ELR (cell line): ENCODE measurements around the gene IZUMO4.

ENCODE experiments used
- DNase-seq: peaks from one replicate; pipeline ENCODE4 v3.0.0-alpha.2; 2015; ENCODE audit warnings: low read depth

Gene IZUMO4

DNA sequence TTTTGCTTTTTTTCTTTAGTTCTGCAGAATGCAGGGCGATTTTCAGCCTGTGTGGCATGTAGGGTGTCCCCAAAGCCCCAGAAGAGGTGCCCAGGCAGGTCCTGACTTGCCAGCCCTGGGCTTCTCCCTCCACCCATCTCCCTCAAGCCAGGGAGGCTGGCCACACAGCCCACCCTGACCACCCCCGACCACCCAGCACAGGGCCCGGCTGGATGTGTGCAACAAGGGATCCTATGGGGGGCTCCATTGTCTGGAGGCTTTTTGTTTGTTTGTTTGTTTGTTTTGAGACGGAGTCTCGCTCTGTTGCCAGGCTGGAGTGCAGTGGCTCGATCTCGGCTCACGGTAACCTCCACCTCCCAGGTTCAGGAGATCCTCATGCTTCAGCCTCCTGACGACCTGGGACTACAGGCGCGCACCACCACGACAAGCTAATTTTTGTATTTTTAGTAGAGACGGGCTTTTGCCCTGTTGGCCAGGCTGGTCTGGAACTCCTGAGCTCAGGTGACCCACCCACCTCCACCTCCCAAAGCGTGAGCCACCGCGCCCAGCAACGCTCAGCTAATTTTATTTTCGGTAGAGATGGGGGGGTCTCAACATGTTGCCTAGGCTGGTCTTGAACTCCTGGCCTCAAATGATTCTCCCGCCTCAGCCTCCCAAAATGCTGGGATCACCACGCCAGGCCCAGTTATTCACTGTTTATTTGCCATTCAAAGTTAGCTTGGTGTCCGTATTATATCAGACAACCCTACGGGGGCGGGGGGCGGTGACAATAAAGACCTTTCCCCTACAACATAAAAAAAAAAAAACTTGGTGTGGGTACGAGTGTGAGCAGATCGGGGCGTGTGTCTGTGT, 37.9 kb upstream of the IZUMO4 start:
- no peak for DNase-seq

- DNase-seq = peak; percentile 72
Measured at GRCh38 chr19:2059422-2060201, 37.1 kb upstream of the IZUMO4 start.

DNA sequence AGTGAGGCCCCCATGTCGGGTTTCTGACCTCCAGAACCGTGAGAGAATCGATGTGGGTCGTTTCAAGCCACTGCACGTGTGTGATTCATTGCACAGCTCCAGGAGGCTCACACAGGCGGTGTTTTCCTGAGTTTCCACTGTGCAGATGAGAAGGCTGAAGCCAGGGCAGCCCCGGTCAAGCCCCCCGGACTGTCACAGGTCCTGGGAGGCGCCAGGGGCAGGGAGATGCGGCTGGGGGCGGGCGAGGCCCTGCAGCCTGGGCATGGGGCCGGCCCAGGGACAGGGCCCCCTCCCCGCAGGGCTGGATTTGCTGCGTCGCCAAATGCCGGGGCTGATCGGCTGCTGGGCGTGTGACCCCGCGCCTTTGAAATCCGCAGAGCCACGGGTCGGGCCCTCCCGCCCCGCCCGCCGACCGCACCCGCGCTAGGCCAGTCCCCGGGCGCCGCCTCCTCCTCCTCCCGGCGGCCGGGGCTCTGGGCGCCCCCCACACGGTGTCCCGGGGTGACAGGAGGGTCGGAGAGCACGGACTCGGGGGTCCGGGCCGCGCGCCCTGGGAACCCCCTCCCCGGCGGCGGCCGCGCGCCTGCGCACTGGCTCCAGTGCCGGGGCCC, 35.7 kb upstream of the IZUMO4 start:
- DNase-seq = peak; percentile 82

DNA sequence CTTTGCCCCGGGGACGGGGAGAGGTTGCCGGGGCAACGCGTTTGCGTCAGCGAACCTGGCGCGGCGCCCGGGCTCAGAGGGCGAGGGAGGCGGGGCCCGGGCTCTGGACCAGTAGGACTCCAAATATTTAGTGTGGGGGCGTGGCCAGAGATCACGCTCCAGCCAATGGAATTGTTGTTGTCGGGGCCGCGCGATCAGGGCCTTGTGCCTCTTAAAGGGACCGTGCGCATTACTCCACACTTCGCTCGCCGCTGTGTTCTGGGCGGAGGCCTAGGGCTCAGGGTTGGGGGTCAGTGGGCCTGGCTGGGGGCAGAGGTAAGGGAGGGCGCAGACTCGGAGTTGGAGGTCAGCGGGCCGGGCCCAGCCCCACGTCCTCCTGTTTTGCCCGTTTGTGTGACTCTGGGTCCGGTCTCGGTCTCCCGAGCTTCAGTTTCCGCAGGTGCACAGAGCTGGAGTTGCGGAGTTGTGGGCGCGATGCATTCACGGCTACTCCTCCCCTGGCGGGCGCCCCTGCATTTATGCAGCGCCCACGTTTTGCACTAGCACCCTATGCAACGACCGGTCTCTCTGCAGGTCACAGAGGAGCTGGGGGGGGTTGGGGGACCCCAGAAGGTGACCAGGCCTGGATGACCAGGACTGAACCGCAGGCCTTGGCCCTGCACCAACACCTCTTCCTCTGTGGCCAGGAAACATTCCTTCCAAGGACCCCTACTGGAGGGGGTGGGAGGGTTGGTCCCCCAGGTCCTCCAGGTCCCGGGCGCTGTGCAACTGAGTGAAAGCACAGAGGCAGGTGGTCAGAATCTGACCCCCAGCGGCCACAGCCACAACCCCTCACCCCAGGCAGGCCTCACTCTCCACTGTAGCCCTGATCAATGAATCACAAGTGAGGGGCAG, 35.0 kb upstream of the IZUMO4 start:
- DNase-seq = peak; percentile 99

- DNase-seq = peak; percentile 34
Measured at GRCh38 chr19:2062389-2062729, 34.4 kb upstream of the IZUMO4 start.

GRCh38 chr19:2062770-2063169, 33.9 kb upstream of the IZUMO4 start:
- no peak for DNase-seq

DNA sequence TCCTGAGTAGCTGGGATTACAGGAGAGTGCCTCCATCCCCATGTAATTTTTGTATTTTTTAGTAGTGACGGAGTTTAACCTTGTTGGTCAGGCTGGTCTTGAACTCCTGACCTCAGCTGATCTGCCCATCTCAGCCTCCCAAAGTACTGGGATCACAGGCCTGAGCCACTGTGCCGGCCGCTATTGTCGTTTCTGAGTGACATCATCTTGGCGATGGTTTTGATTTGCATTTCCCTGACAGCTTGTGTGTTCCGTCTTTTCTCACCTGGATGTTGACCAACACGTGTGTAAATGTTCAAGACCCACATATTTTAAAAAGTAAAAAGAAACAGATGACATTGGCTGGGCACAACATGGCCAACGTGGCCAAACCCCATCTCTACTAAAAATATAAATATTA, 32.9 kb upstream of the IZUMO4 start:
- no peak for DNase-seq

DNA sequence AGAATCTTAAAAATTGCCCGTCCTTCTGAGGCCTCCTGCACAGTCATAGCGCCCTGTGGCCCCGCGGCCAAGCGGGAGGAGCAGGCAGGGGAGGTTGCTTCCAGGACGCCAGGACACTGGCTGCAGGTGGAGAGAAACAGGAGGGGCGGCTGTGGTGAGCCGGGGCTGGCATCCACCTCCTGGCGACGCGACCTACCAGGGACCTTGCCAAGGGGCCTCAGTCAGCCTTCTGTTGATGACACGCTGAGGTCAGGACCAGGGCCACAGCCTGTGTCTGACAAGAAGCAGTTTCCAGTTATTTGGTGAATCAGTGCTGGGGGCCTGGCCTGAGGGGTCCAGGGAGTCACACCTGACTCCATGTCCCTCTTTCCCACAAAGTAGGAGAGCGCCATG, 32.3 kb upstream of the IZUMO4 start:
- DNase-seq = no peak

- peak; percentile 16 for DNase-seq
Measured at GRCh38 chr19:2064788-2065524, 31.8 kb upstream of the IZUMO4 start.

DNA sequence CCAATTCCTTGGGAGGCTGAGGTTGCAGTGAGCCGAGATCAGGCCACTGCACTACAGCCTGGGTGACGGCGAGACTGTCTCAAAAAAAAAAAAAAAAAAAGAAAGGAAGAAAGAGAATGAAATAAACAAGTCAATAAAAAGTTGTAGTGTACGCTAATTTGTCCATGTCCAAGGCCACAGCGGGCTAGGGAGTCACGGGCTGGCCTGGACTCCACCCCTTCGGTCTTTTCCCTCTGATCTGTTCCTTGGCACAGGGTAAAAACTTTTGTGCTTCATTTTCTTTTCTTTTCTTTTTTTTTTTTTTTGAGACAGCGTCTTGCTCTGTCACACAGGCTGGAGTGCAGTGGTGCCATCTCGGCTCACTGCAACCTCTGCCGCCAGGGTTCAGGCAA, 26.3 kb upstream of the IZUMO4 start:
- DNase-seq = no peak

DNA sequence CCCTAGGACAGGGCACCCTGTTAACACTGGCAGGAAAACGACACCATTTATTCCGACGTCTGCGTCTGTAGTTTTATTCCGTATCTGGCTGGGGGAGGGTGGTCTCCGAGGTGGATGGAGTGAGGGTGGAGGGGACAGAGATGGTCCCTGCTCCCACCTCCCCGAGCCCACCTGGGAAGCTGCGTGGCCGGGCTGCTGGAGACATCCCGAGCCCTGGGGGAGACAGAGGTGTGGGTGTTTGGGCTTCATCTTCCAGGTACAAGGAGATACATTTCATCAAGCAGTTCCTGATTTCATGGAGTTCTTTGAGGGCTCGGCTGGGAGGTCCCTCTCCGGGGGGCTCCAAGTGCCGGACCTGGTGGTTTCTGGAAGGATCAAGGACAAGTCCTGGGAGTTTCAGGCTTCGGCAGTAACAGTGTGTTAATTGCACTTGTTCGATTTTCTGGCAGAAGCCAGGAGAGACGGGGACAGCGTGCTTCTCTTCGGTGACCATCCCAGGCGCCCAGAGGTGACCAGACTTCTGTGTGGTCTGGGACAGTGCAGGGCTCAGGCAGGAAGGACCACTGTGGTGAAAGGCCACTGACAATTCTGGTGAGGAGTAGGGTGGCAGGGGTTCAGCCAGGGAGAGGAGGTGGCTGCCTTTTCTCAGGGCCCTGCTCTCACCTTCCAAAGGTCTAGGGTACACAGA, 25.6 kb upstream of the IZUMO4 start:
- no peak for DNase-seq

GRCh38 chr19:2072757-2073551, 23.8 kb upstream of the IZUMO4 start:
- no peak for DNase-seq

GRCh38 chr19:2076526-2076944, 20.2 kb upstream of the IZUMO4 start:
- no peak for DNase-seq

- no peak for DNase-seq
Measured at GRCh38 chr19:2077398-2077797, 19.3 kb upstream of the IZUMO4 start.

GRCh38 chr19:2077833-2078619, 18.7 kb upstream of the IZUMO4 start:
- DNase-seq = no peak

GRCh38 chr19:2079076-2079864, 17.4 kb upstream of the IZUMO4 start:
- no peak for DNase-seq

DNA sequence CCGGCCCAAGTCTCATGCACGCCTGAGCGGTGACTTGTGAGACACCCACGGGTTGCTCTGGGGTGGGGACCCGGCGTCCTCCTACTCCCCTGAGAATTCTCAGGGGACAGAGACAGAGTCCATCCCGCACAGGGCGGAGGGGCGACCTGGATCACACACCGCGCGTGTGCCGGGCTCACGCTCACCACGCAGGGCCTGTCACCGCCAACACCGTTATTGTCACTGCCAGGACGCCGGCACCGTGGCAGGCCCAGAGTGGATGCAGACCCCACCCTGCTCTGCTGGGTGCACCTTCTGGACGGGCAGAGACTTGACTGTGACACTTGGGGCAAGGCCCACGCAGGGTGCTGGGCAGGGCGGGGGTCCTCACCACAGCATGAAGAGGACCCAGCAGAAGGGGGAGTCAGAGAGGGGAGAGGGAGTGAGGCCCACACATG, 16.8 kb upstream of the IZUMO4 start:
- DNase-seq = no peak

GRCh38 chr19:2080336-2080988, 16.3 kb upstream of the IZUMO4 start:
- no peak for DNase-seq
